K562 (cell line): Measurements from ENCODE around the gene TRMT10A. TPM values are rescaled to one million over a fixed set of nuclear protein-coding genes. Genes with fewer than 3 reads are reported as not detected.

Experiments used
- TCF3 ChIP-seq: sonication (generic); formaldehyde crosslinking; IDR thresholded peaks from 2 replicates; pipeline ENCODE4 v1.4.0; 2020; ENCODE audit warnings: mild to moderate bottlenecking, missing genetic modification reagents
- USF1 ChIP-seq: sonication (generic); formaldehyde crosslinking; IDR thresholded peaks from 2 replicates; pipeline ENCODE4 v1.9.0; 2022; ENCODE audit warnings: mild to moderate bottlenecking, missing genetic modification reagents
- ZBTB11 ChIP-seq, 3 experiments: fragments of 200-800 bp in 1 of 3; fragments of 250-450 bp in 1 of 3; fragments of 450-650 bp in 1 of 3; sonication (Bioruptor Pico) in 1 of 3; sonication (Bioruptor generic) in 1 of 3; formaldehyde crosslinking in 1 of 3; IDR thresholded peaks; 2 replicates each; pipeline versions ENCODE4 v1.6.1 to v1.8.0; 2016 to 2022; ENCODE audit warnings: mild to moderate bottlenecking in 2 of 3, missing genetic modification characterization in 2 of 3, missing compliant biosample characterization in 1 of 3, moderate library complexity in 1 of 3
- ZBTB12 ChIP-seq: fragments of 250-450 bp; sonication (Bioruptor Pico); IDR thresholded peaks from 2 replicates; pipeline ENCODE4 v1.4.0; 2020
- ZBTB7A ChIP-seq: IDR thresholded peaks from 2 replicates; pipeline ENCODE4 v1.6.1; 2011; ENCODE audit warnings: low read depth, mild to moderate bottlenecking, low read length, moderate library complexity, borderline replicate concordance; ENCODE audit not compliant: control insufficient read depth
- polyA plus RNA-seq, 8 experiments: library from polyadenylated mRNA; depleted of rRNA in 4 of 8; stranded (reverse) in 5 of 8; unstranded in 3 of 8; fragments of >200 nt; fragmentation: Nextera tagmentation in 2 of 8; fragmentation: Illumina TruSeq in 1 of 8; extraction: Ambion mirVana in 2 of 8; extraction: Trizol in 1 of 8; gene quantifications; 2 replicates each; pipeline versions ENCODE4 v1.2.1 to v1.2.3, GENCODE V29; 2011 to 2014; ENCODE audit warnings: inconsistent platforms in 1 of 8, missing spikeins in 1 of 8
- total RNA-seq, 7 experiments: library from RNA; depleted of rRNA in 6 of 7; stranded (reverse); fragments of >200 nt in 6 of 7; fragmentation: Illumina TruSeq in 2 of 7; extraction: Trizol in 2 of 7; gene quantifications; 2 replicates each; pipeline versions ENCODE4 v1.2.1 to v1.2.3, GENCODE V29; 2011 to 2021; ENCODE audit warnings: low replicate concordance in 1 of 7
- TF ChIP-seq, protein P1 (sequence below), 2 experiments: IDR thresholded peaks; 2 replicates each; pipeline ENCODE4 v1.6.1; 2012; ENCODE audit warnings: improper control_type of control experiment in 2 of 2, low read depth in 2 of 2, low read length in 2 of 2, borderline replicate concordance in 1 of 2
- TF ChIP-seq, protein P2 (sequence below): IDR thresholded peaks from 2 replicates; pipeline ENCODE4 v1.6.1; 2011; ENCODE audit not compliant: insufficient read length; ENCODE audit errors: extremely low read depth

Gene TRMT10A
- total and polyA plus RNA-seq, 9 of the 15 experiments (the other 6 are each of a cell fraction or from before 2014, with no cell fraction given), result 6.5 to 16.1 (median 12.7) TPM

DNA sequence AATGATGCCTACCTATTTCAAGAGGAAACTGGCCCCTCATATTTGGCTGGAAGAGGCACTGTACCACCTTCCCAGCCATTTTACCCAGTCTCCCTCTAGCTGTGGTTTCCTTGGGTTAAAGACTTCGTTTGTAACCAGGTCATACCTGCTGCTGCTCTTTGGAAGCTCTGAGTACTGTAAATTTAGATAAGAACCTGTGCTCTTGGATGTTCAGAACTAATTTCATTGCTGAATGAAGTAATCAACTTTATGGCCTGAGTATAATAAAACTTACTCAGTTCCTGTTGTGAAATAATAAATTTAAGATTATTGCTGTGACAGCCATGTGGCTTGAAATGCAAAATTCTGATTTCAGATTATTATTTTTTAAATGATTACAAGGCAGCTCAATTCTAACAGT, 23.0 kb upstream of the TRMT10A start (continued):
- TF ChIP-seq ZBTB7A (no peak), USF1 (CRISPR knock-in tag) (no peak), ZBTB11 (CRISPR knock-in tag; IDR thresholded peaks at IDR 0.05) (no peak), ZBTB12 (CRISPR knock-in tag) (no peak), TCF3 (CRISPR knock-in tag) (no peak)
- TF ChIP-seq, protein P1, sequence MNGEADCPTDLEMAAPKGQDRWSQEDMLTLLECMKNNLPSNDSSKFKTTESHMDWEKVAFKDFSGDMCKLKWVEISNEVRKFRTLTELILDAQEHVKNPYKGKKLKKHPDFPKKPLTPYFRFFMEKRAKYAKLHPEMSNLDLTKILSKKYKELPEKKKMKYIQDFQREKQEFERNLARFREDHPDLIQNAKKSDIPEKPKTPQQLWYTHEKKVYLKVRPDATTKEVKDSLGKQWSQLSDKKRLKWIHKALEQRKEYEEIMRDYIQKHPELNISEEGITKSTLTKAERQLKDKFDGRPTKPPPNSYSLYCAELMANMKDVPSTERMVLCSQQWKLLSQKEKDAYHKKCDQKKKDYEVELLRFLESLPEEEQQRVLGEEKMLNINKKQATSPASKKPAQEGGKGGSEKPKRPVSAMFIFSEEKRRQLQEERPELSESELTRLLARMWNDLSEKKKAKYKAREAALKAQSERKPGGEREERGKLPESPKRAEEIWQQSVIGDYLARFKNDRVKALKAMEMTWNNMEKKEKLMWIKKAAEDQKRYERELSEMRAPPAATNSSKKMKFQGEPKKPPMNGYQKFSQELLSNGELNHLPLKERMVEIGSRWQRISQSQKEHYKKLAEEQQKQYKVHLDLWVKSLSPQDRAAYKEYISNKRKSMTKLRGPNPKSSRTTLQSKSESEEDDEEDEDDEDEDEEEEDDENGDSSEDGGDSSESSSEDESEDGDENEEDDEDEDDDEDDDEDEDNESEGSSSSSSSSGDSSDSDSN (IDR thresholded peaks at IDR 0.05; ENCODE audit: borderline replicate concordance in 1 of 2, low read depth in 2 of 2, low read length in 2 of 2), result no peak
- TF ChIP-seq, protein P2, sequence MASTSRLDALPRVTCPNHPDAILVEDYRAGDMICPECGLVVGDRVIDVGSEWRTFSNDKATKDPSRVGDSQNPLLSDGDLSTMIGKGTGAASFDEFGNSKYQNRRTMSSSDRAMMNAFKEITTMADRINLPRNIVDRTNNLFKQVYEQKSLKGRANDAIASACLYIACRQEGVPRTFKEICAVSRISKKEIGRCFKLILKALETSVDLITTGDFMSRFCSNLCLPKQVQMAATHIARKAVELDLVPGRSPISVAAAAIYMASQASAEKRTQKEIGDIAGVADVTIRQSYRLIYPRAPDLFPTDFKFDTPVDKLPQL, result no peak
